Measurements from ENCODE around the gene RAB34. TPM values are rescaled to one million over a fixed set of nuclear protein-coding genes. Genes with fewer than 3 reads are reported as not detected.

RAB34 gene
- total RNA-seq, 3 donors from 2014 or later: 105 to 129 (median 123) TPM

- Histone ChIP-seq H3K4me1 (peaks cover 3 to 12% of the 10 kb centered on the region in 2 donors), H3K9me3 (no peaks in the 10 kb centered on the region), H3K27ac (peak overlapping the region; percentile 99), H3K27me3 (no peaks in the 10 kb centered on the region), H3K36me3 (no peaks in the 10 kb centered on the region), H3K4me3 (no peak overlapping the region)
- no peak for DNase-seq (ENCODE audit: low spot score in 2 of 2)
- intact Hi-C loops (cut with DNase I; ENCODE audit: low total_unique reads): no loop called here
- TF ChIP-seq POLR2A (IDR thresholded peaks at IDR 0.05): no peak
- TF ChIP-seq CTCF (IDR thresholded peaks at IDR 0.05): no peak
- TF ChIP-seq POLR2AphosphoS5 (IDR thresholded peaks at IDR 0.05): no peak
These were observed 12.3 kb upstream of the RAB34 start for GRCh38 chr17:28729950-28730330.

- H3K27me3 ChIP-seq: no peaks in the 10 kb centered on the region
- intact Hi-C loops (cut with DNase I; ENCODE audit: low total_unique reads): no loop called here
- peaks cover 3 to 12% of the 10 kb centered on the region in 2 donors for H3K4me1 ChIP-seq
- H3K27ac ChIP-seq: peak within 1 kb of the TSS; percentile 99
- H3K4me3 ChIP-seq: peak within 1 kb of the TSS; percentile 74 to 83 (median 77)
- H3K36me3 ChIP-seq: no peaks in the 10 kb centered on the region
- DNase-seq (ENCODE audit: low spot score in 2 of 2): peak; percentile 98 to 99
- TF ChIP-seq CTCF (IDR thresholded peaks at IDR 0.05) (peak in 1 of 3 donors; percentile 8), POLR2AphosphoS5 (IDR thresholded peaks at IDR 0.05) (peak; percentile 29 to 75 (median 75)), POLR2A (IDR thresholded peaks at IDR 0.05) (peak; percentile 72)
- no peaks in the 10 kb centered on the region for H3K9me3 ChIP-seq
These were observed 10.9 kb upstream of the RAB34 start, which contains the start of gene NEK8 for GRCh38 chr17:28728364-28729200. NEK8 (plus strand) TSS chr17:28728788; CDS start chr17:28728814, 26 bp downstream.

- Histone ChIP-seq H3K4me3 (peak overlapping the region; percentile 74 to 83 (median 77)), H3K36me3 (no peaks in the 10 kb centered on the region), H3K4me1 (peaks cover 3 to 12% of the 10 kb centered on the region in 2 donors), H3K27ac (peak overlapping the region; percentile 99), H3K9me3 (no peaks in the 10 kb centered on the region), H3K27me3 (no peaks in the 10 kb centered on the region)
- intact Hi-C loops (cut with DNase I; ENCODE audit: low total_unique reads): no loop called here
- TF ChIP-seq CTCF (IDR thresholded peaks at IDR 0.05) (peak; percentile 99 to 100 (median 100)), POLR2AphosphoS5 (IDR thresholded peaks at IDR 0.05) (peak; percentile 64 to 85 (median 78)), POLR2A (IDR thresholded peaks at IDR 0.05) (no peak)
- peak; percentile 94 to 96 for DNase-seq (ENCODE audit: low spot score in 2 of 2)
These were observed 9.2 kb upstream of the RAB34 start for GRCh38 chr17:28726627-28727491.

GRCh38 chr17:28726226-28726626, 8.6 kb upstream of the RAB34 start, which contains the start of gene TLCD1:
TLCD1 (minus strand) TSS chr17:28726233; CDS start chr17:28726097, 136 bp downstream.
- peaks cover 9 to 12% of the 10 kb centered on the region in 2 donors for H3K4me1 ChIP-seq
- no peaks in the 10 kb centered on the region for H3K9me3 ChIP-seq
- TF ChIP-seq POLR2AphosphoS5 (IDR thresholded peaks at IDR 0.05) (no peak), POLR2A (IDR thresholded peaks at IDR 0.05) (no peak), CTCF (IDR thresholded peaks at IDR 0.05) (no peak)
- no peaks in the 10 kb centered on the region for H3K27me3 ChIP-seq
- intact Hi-C loops (cut with DNase I; ENCODE audit: low total_unique reads): no loop called here
- peak within 1 kb of the TSS; percentile 99 for H3K27ac ChIP-seq
- H3K36me3 ChIP-seq: no peaks in the 10 kb centered on the region
- no peak for DNase-seq (ENCODE audit: low spot score in 2 of 2)
- peak within 1 kb of the TSS; percentile 74 to 83 (median 77) for H3K4me3 ChIP-seq

Data from breast epithelium (tissue), 4 donors.